Panc1 (cell line): ENCODE results near the gene NRP2. TPM values are rescaled to one million over a fixed set of nuclear protein-coding genes. Genes with fewer than 3 reads are reported as not detected.

ENCODE experiments used
- ATAC-seq: fragments of 200-7000 bp; cut with Tn5 transposase; 2 replicates; pipeline ENCODE4 v1.9.1; 2020; ENCODE audit warnings: mild to moderate bottlenecking, moderate library complexity
- BruUV-seq: library from RNA; stranded (reverse); fragments of 400-500 nt; replicated peaks from 2 replicates; lab custom pipeline; 2021; lab: Mats Ljungman, UMichigan
- CTCF ChIA-PET: fragments of 300-600 bp; sonication (Branson Sonifier 250); formaldehyde crosslinking; loops from one replicate; lab custom pipeline; 2022; ENCODE audit warnings: antibody characterized with exemption; lab: Charles Lee
- POLR2A ChIA-PET: fragments of 300-600 bp; sonication (Branson Sonifier 250); formaldehyde crosslinking; loops from one replicate; lab custom pipeline; 2022; ENCODE audit warnings: antibody characterized with exemption; lab: Charles Lee
- DNase-seq: peaks from one replicate; pipeline ENCODE4 v3.0.0-alpha.2; 2010; ENCODE audit warnings: low read depth, low spot score
- H3K27ac ChIP-seq: 2 replicates; pipeline ENCODE4 v1.5.1; 2011; ENCODE audit warnings: mild to moderate bottlenecking, low read length, inconsistent platforms
- H3K27me3 ChIP-seq: fragments of 200-500 bp; sonication (Bioruptor generic); 2 replicates; pipeline ENCODE4 v1.6.0; 2014; ENCODE audit warnings: low read length, inconsistent platforms; ENCODE audit not compliant: control insufficient read depth, insufficient read depth
- H3K36me3 ChIP-seq: fragments of 200-500 bp; sonication (Bioruptor generic); 2 replicates; pipeline ENCODE4 v1.5.1; 2014; ENCODE audit warnings: inconsistent platforms, mild to moderate bottlenecking, low read length, moderate library complexity; ENCODE audit not compliant: control insufficient read depth, insufficient read depth
- H3K4me1 ChIP-seq: 2 replicates; pipeline ENCODE4 v1.5.1; 2011; ENCODE audit warnings: inconsistent platforms, mild to moderate bottlenecking, low read length, moderate library complexity; ENCODE audit not compliant: control insufficient read depth, insufficient read depth
- H3K4me3 ChIP-seq, 2 experiments: 2 replicates each; pipeline ENCODE4 v1.5.1; 2011 to 2012; ENCODE audit warnings: low read depth in 2 of 2, low read length in 2 of 2, mild to moderate bottlenecking in 2 of 2, inconsistent platforms in 1 of 2, moderate library complexity in 1 of 2
- H3K9me3 ChIP-seq: fragments of 200-500 bp; sonication (Bioruptor generic); 2 replicates; pipeline ENCODE4 v1.5.1; 2014; ENCODE audit warnings: low read depth, mild to moderate bottlenecking, inconsistent platforms, low read length, moderate library complexity; ENCODE audit not compliant: control insufficient read depth, insufficient read depth
- POLR2AphosphoS5 ChIP-seq: IDR thresholded peaks from 2 replicates; pipeline ENCODE4 v1.6.1; 2012; ENCODE audit warnings: mild to moderate bottlenecking, low read depth, low read length, moderate library complexity
- SIN3A ChIP-seq: IDR thresholded peaks from 2 replicates; pipeline ENCODE4 v1.6.1; 2012; ENCODE audit warnings: low read depth, mild to moderate bottlenecking, low read length, moderate library complexity, borderline replicate concordance; ENCODE audit not compliant: insufficient read depth
- TCF7L2 ChIP-seq: IDR thresholded peaks from 2 replicates; pipeline ENCODE4 v1.6.1; 2011; ENCODE audit warnings: mild to moderate bottlenecking, low read depth, low read length, inconsistent platforms
- in situ Hi-C: cut with HindIII; loops from 2 replicates; pipeline ENCODE4 v1.10.0; 2016; ENCODE audit warnings: low sequenced_read_pairs, low pct_unique_long_range_greater_than_20kb
- intact Hi-C: fragments of 100-400 bp; cut with micrococcal nuclease; formaldehyde crosslinking; loops from one replicate; pipeline ENCODE4 v1.10.0; 2022; ENCODE audit not compliant: unreplicated experiment
- total RNA-seq: library from RNA; stranded (reverse); gene quantifications from one replicate; pipeline ENCODE4 v1.2.1, GENCODE V29; 2021; ENCODE audit not compliant: unreplicated experiment
- TF ChIP-seq, protein P1 (sequence below), 2 experiments: IDR thresholded peaks; 2 replicates each; pipeline ENCODE4 v1.6.1; 2011 to 2012; ENCODE audit warnings: low read depth in 2 of 2, control low read depth in 1 of 2, low read length in 1 of 2, mild to moderate bottlenecking in 1 of 2, moderate library complexity in 1 of 2; ENCODE audit not compliant: insufficient read depth in 1 of 2
- TF ChIP-seq, protein P2 (sequence below): fragments of 450-650 bp; IDR thresholded peaks from 2 replicates; pipeline ENCODE4 v1.5.1; 2017; ENCODE audit warnings: mild to moderate bottlenecking

Gene NRP2
- total RNA-seq, 1 experiment from 2014 or later: 6.7 TPM

DNA sequence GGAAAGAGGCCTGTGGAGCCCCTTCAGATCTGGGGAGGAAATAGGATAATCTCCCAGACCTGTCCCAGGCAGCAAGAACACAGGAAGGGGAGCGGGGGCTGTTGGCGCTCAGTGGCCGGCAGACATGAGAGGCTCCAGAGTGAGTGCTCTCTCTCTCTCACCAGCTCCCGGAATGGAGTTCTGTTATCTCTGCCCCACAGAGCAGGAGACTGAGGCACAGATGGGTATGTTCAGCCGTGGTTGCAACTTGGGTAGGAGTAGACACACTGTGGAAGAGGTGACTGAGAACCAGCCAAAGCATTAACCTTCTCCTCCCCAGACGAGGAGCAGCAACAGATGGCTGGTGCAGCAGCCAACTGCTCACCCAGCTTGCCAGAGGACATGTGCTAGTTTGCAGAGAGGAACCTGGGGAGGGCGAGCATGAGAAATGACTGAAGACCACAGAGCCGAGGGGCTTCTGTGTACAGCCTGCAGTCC, 82.0 kb downstream of the NRP2 start:
- Histone ChIP-seq H3K9me3 (no peaks in the 10 kb centered on the region), H3K4me3 (no peak overlapping the region), H3K27ac (no peak overlapping the region), H3K36me3 (no peaks in the 10 kb centered on the region), H3K27me3 (peaks cover 2% of the 10 kb centered on the region; the same call in 1 of the 2 replicates), H3K4me1 (no peaks in the 10 kb centered on the region)
- CTCF ChIA-PET: no interaction called here
- in situ Hi-C loops (no loop called here), intact Hi-C loops (no loop called here)
- POLR2A ChIA-PET: no interaction called here
- TF ChIP-seq SIN3A (no peak), POLR2AphosphoS5 (no peak), TCF7L2 (no peak)
- TF ChIP-seq, protein P1, sequence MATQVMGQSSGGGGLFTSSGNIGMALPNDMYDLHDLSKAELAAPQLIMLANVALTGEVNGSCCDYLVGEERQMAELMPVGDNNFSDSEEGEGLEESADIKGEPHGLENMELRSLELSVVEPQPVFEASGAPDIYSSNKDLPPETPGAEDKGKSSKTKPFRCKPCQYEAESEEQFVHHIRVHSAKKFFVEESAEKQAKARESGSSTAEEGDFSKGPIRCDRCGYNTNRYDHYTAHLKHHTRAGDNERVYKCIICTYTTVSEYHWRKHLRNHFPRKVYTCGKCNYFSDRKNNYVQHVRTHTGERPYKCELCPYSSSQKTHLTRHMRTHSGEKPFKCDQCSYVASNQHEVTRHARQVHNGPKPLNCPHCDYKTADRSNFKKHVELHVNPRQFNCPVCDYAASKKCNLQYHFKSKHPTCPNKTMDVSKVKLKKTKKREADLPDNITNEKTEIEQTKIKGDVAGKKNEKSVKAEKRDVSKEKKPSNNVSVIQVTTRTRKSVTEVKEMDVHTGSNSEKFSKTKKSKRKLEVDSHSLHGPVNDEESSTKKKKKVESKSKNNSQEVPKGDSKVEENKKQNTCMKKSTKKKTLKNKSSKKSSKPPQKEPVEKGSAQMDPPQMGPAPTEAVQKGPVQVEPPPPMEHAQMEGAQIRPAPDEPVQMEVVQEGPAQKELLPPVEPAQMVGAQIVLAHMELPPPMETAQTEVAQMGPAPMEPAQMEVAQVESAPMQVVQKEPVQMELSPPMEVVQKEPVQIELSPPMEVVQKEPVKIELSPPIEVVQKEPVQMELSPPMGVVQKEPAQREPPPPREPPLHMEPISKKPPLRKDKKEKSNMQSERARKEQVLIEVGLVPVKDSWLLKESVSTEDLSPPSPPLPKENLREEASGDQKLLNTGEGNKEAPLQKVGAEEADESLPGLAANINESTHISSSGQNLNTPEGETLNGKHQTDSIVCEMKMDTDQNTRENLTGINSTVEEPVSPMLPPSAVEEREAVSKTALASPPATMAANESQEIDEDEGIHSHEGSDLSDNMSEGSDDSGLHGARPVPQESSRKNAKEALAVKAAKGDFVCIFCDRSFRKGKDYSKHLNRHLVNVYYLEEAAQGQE (IDR thresholded peaks at IDR 0.05; ENCODE audit: insufficient read depth in 1 of 2, low read depth in 2 of 2, low read length in 1 of 2): no peak
- TF ChIP-seq, protein P2, sequence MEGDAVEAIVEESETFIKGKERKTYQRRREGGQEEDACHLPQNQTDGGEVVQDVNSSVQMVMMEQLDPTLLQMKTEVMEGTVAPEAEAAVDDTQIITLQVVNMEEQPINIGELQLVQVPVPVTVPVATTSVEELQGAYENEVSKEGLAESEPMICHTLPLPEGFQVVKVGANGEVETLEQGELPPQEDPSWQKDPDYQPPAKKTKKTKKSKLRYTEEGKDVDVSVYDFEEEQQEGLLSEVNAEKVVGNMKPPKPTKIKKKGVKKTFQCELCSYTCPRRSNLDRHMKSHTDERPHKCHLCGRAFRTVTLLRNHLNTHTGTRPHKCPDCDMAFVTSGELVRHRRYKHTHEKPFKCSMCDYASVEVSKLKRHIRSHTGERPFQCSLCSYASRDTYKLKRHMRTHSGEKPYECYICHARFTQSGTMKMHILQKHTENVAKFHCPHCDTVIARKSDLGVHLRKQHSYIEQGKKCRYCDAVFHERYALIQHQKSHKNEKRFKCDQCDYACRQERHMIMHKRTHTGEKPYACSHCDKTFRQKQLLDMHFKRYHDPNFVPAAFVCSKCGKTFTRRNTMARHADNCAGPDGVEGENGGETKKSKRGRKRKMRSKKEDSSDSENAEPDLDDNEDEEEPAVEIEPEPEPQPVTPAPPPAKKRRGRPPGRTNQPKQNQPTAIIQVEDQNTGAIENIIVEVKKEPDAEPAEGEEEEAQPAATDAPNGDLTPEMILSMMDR: no peak
- ATAC-seq: no peak
- BruUV-seq: no TSS peak
- DNase-seq: no peak

DNA sequence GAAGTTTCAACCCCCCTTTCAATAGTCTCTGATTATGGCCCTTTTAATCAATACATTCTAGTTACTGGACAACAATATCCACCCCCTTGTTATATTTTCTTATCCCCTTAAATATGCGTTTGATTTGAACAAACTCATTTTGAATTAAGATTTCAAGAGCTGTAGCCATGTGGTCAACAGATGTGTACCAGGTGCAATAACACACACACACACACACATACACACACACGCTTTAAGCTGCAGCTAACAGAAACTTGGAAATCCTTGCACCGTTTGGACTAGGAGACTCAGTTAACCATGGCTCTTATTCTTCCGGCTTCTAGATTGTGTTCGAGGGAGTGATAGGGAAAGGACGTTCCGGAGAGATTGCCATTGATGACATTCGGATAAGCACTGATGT, 82.8 kb downstream of the NRP2 start:
- H3K27me3 ChIP-seq: peaks cover 2% of the 10 kb centered on the region; the same call in 1 of the 2 replicates
- ChIA-PET CTCF (no interaction called here), POLR2A (no interaction called here)
- DNase-seq (no peak), ATAC-seq (no peak)
- no peaks in the 10 kb centered on the region for H3K36me3 ChIP-seq
- no peak overlapping the region for H3K4me3 ChIP-seq
- no peak for TF ChIP-seq SIN3A
- TF ChIP-seq, protein P1 (IDR thresholded peaks at IDR 0.05; ENCODE audit: insufficient read depth in 1 of 2, low read depth in 2 of 2, low read length in 1 of 2): no peak
- TF ChIP-seq TCF7L2: no peak
- TF ChIP-seq, protein P2: no peak
- TF ChIP-seq POLR2AphosphoS5: no peak
- H3K4me1 ChIP-seq: no peaks in the 10 kb centered on the region
- in situ Hi-C loops (no loop called here), intact Hi-C loops (loop anchor here (5.0 kb wide), 1 partner anchor 47 kb away; no protein-coding TSS in a partner anchor)
- no TSS peak for BruUV-seq
- no peak overlapping the region for H3K27ac ChIP-seq
- no peaks in the 10 kb centered on the region for H3K9me3 ChIP-seq
